ENCODE measurements around the gene ABTB2. TPM values are rescaled to one million over a fixed set of nuclear protein-coding genes. Genes with fewer than 3 reads are reported as not detected.

ABTB2 gene
- total and polyA plus RNA-seq, 2 of the 8 experiments (the other 6 are each of a cell fraction or from before 2014, with no cell fraction given) = 7.7 to 10.2 TPM

DNA sequence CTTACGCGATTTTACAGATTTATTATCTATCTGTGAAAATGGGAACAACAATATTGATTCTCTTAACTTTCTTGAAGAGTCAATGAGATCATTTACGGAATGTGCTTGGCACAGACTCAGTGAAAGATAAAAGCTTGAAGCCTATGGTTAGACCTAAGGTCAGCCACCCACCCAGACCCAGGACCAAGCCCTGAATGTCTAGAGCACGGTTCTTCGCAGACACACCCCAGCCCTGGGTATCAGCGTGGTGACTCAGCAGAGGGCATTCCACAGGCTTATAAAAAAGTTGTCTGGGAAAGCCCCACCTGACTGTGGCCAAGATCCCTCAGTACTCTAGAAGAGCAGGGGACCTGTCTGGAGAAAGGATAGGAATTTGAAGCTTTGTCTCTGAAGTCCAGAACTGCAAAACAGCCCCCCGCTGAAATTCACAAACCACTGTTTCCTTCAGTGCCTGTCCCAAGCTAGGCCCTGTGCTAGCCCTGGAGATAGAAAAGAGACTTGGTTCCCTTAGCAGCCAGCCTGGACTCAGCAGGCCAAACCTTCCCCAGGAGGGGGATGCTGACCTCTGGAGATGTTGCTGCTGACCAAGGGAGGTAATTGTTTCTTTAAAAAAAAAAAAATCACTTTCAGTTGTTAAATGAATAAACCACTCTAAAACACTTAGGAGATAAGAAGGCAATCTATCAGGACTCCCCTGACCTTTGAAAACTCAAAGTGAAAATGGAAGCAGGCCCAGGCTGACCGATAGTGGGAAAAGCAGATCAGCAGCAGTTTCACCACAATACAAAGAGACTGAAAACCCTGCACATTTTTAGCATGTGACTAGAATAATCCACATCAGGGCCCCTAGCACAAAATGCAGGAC, 114.0 kb downstream of the ABTB2 start:
- Histone ChIP-seq H2BK120ac (replicated peaks; ENCODE audit: low read depth, low read length) (no peak overlapping the region), H4K20me1 (replicated peaks in 1 of 2; ENCODE audit: control insufficient read depth in 1 of 2, insufficient read depth in 2 of 2, low read length in 2 of 2) (no peaks in the 10 kb centered on the region), H3K23ac (ENCODE audit: insufficient read length) (no peak overlapping the region), H2BK12ac (ENCODE audit: low read depth, low read length) (no peak overlapping the region), H3K4me3 (ENCODE audit: extremely low read depth in 1 of 4, insufficient read depth in 2 of 4, low read depth in 3 of 4, low read length in 4 of 4) (no peak overlapping the region), H4K8ac (ENCODE audit: extremely low read depth, insufficient read depth, low read length) (no peak overlapping the region), H3K4me2 (ENCODE audit: insufficient read depth in 1 of 2, low read depth in 2 of 2, low read length in 2 of 2) (no peak overlapping the region), H2BK20ac (ENCODE audit: low read length) (no peak overlapping the region), H2AK5ac (ENCODE audit: low read depth, low read length) (no peak overlapping the region), H2BK15ac (ENCODE audit: low read length) (no peak overlapping the region), H3K14ac (ENCODE audit: insufficient read length) (no peak overlapping the region), H2AFZ (ENCODE audit: low read length) (no peak overlapping the region), H2BK5ac (ENCODE audit: low read depth, low read length) (0 out of 2 replicates have a peak overlapping the region, but pooled peaks have one; percentile 52), H3K23me2 (ENCODE audit: low read depth, low read length) (no peaks in the 10 kb centered on the region; the same call in 1 of the 2 replicates), H3K9ac (replicated peaks in 1 of 4; ENCODE audit: extremely low read depth in 1 of 4, low read depth in 3 of 4, low read length in 3 of 4) (no peak overlapping the region), H3K27me3 (replicated peaks in 1 of 4; ENCODE audit: control insufficient read depth in 3 of 4, extremely low read depth in 1 of 4, insufficient read depth in 3 of 4, low read length in 3 of 4) (no peaks in the 10 kb centered on the region), H3K18ac (ENCODE audit: extremely low read depth, low read length) (no peak overlapping the region), H4K91ac (replicated peaks; ENCODE audit: insufficient read length, low read length) (no peak overlapping the region), H3K4me1 (replicated peaks in 1 of 4; ENCODE audit: control insufficient read depth in 3 of 4, insufficient read depth in 4 of 4, low read length in 3 of 4) (peaks cover 0 to 5% (median 2%) of the 10 kb centered on the region in 4 experiments; a peak in 3 of 7 replicates), H3K9me3 (ENCODE audit: insufficient read depth in 2 of 2, low read depth in 1 of 2, low read length in 1 of 2) (no peaks in the 10 kb centered on the region), H3K4ac (replicated peaks; ENCODE audit: insufficient read length, low read depth, low read length) (no peak overlapping the region), H3K27ac (ENCODE audit: low read depth, low read length) (no peak overlapping the region), H3K36me3 (ENCODE audit: control insufficient read depth in 2 of 4, insufficient read depth in 4 of 4, low read length in 3 of 4) (no peaks in the 10 kb centered on the region), H3K79me1 (ENCODE audit: low read depth, low read length) (peaks cover 2% of the 10 kb centered on the region; the same call in 1 of the 2 replicates), H3K56ac (replicated peaks; ENCODE audit: insufficient read length, low read depth, low read length) (no peak overlapping the region), H4K5ac (ENCODE audit: insufficient read length, low read depth, low read length) (no peak overlapping the region), H3K79me2 (ENCODE audit: control insufficient read depth in 1 of 2, insufficient read depth in 2 of 2, low read length in 2 of 2) (no peaks in the 10 kb centered on the region)
- WGBS, 2 experiments (ENCODE audit: extremely low coverage in 1 of 2, insufficient coverage in 1 of 2, insufficient read length in 1 of 2, insufficient replicate concordance in 2 of 2, low coverage in 1 of 2, low lambda C conversion rate in 2 of 2, missing lambda C conversion rate in 1 of 2) = 87% methylated on average over 8 of the region's 8 CpGs; no CpG with 5 or more reads in 1 of the 2 experiments
- no peak for DNase-seq (ENCODE audit: low read depth in 1 of 2, low spot score in 2 of 2)
- no peak for FAIRE-seq
- CTCF ChIA-PET (ENCODE audit: partially characterized antibody) = interaction anchor here (0.9 to 2.2 kb wide), 4 partner anchors 8 to 269 kb away, joined by 3 to 7 read pairs (median 3); no protein-coding TSS in a partner anchor
- POLR2A ChIA-PET (ENCODE audit: partially characterized antibody) = no interaction called here
- no peak for TF ChIP-seq CHD2 (IDR thresholded peaks at IDR 0.05; ENCODE audit: low read length)
- no peak for TF ChIP-seq CHD1 (IDR thresholded peaks at IDR 0.05; ENCODE audit: low read depth, low read length)
- no peak for TF ChIP-seq CREB1 (IDR thresholded peaks at IDR 0.05)
- TF ChIP-seq SIN3A (conservative IDR thresholded peaks at IDR 0.05 in 1 of 2, IDR thresholded peaks at IDR 0.05 in 1 of 2; ENCODE audit: low read depth in 1 of 2, low read length in 2 of 2) = no peak
- no peak for TF ChIP-seq SP2 (IDR thresholded peaks at IDR 0.05; ENCODE audit: low read length)
- no peak for TF ChIP-seq GABPA (IDR thresholded peaks at IDR 0.05; ENCODE audit: borderline replicate concordance, insufficient read depth, low read length)
- TF ChIP-seq, protein P1, sequence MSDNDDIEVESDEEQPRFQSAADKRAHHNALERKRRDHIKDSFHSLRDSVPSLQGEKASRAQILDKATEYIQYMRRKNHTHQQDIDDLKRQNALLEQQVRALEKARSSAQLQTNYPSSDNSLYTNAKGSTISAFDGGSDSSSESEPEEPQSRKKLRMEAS (IDR thresholded peaks at IDR 0.05) = no peak
- no peak for TF ChIP-seq TAF7 (optimal IDR thresholded peaks at IDR 0.05; ENCODE audit: borderline replicate concordance, low read depth, low read length)
- no peak for TF ChIP-seq ASH2L (IDR thresholded peaks at IDR 0.05; ENCODE audit: low read length)
- no peak for TF ChIP-seq YY1 (IDR thresholded peaks at IDR 0.05; ENCODE audit: low read depth, low read length)
- no peak for TF ChIP-seq ZNF274 (IDR thresholded peaks at IDR 0.05; ENCODE audit: borderline replicate concordance, extremely low read depth, low read length)
- TF ChIP-seq RAD21 (IDR thresholded peaks at IDR 0.05 in 1 of 2, conservative IDR thresholded peaks at IDR 0.05 in 1 of 2; ENCODE audit: low read depth in 2 of 2, low read length in 2 of 2) = no peak
